ENCODE measurements around the gene RUSC1.

- TF ChIP-seq USF2 (CRISPR knock-in tag; IDR thresholded peaks at IDR 0.05) (no peak), ZBTB21 (CRISPR knock-in tag; IDR thresholded peaks at IDR 0.05; ENCODE audit: borderline replicate concordance) (no peak), CTCF (IDR thresholded peaks at IDR 0.05) (no peak), ESRRA (CRISPR knock-in tag; IDR thresholded peaks at IDR 0.05; ENCODE audit: borderline replicate concordance) (no peak), IRF1 (CRISPR knock-in tag; IDR thresholded peaks at IDR 0.05) (no peak), NR1H2 (CRISPR knock-in tag; IDR thresholded peaks at IDR 0.05) (no peak)
These were observed 11.2 kb upstream of the RUSC1 start for GRCh38 chr1:155309423-155310021.

All from WTC11 (cell line).